ENCODE measurements around the gene L3MBTL4. TPM values are rescaled to one million over a fixed set of nuclear protein-coding genes. Genes with fewer than 3 reads are reported as not detected.

Gene L3MBTL4
- total RNA-seq, 1 donor from 2014 or later: 0.34 TPM

GRCh38 chr18:5963267-5963666 lies 451.4 kb downstream of the L3MBTL4 start:
- H3K27me3 ChIP-seq: no peaks in the 10 kb centered on the region
- H4K20me1 ChIP-seq (ENCODE audit: low read depth): no peaks in the 10 kb centered on the region
- no peak overlapping the region for H3K27ac ChIP-seq
- H2AFZ ChIP-seq (replicated peaks): no peak overlapping the region
- H3K4me3 ChIP-seq: no peak overlapping the region
- no peak for TF ChIP-seq EZH2phosphoT487 (IDR thresholded peaks at IDR 0.05)
- no peak for TF ChIP-seq EZH2 (IDR thresholded peaks at IDR 0.05)
- no peak for TF ChIP-seq CTCF (IDR thresholded peaks at IDR 0.05)
- no peak overlapping the region for H3K9ac ChIP-seq
- no peaks in the 10 kb centered on the region for H3K36me3 Mint-ChIP-seq
- peaks cover 34% of the 10 kb centered on the region for H3K4me1 Mint-ChIP-seq
- no peaks in the 10 kb centered on the region for H3K79me2 ChIP-seq (ENCODE audit: low read depth)
- H3K9me3 ChIP-seq (ENCODE audit: low read depth): no peaks in the 10 kb centered on the region
- peaks cover 10% of the 10 kb centered on the region for H3K4me1 ChIP-seq
- no peak for DNase-seq (ENCODE audit: low spot score)
- H3F3A ChIP-seq (ENCODE audit: low read depth): no peaks in the 10 kb centered on the region
- H3K36me3 ChIP-seq: no peaks in the 10 kb centered on the region
- H3K4me2 ChIP-seq: no peak overlapping the region
- H3K9me3 Mint-ChIP-seq: no peaks in the 10 kb centered on the region
- H3K27ac Mint-ChIP-seq: no peak overlapping the region
- no peak overlapping the region for H3K4me3 Mint-ChIP-seq
- H3K27me3 Mint-ChIP-seq (ENCODE audit: insufficient read depth, low read depth): no peaks in the 10 kb centered on the region

- TF ChIP-seq CTCF (IDR thresholded peaks at IDR 0.05) (no peak), EZH2 (IDR thresholded peaks at IDR 0.05) (no peak), EZH2phosphoT487 (IDR thresholded peaks at IDR 0.05) (no peak)
- Mint-ChIP-seq H3K27me3 (ENCODE audit: insufficient read depth, low read depth) (no peaks in the 10 kb centered on the region), H3K27ac (peak overlapping the region; percentile 79), H3K4me3 (no peak overlapping the region), H3K36me3 (no peaks in the 10 kb centered on the region), H3K9me3 (no peaks in the 10 kb centered on the region), H3K4me1 (peaks cover 32% of the 10 kb centered on the region)
- Histone ChIP-seq H3F3A (ENCODE audit: low read depth) (no peaks in the 10 kb centered on the region), H2AFZ (replicated peaks) (no peak overlapping the region), H3K9ac (no peak overlapping the region), H3K36me3 (no peaks in the 10 kb centered on the region), H3K4me3 (no peak overlapping the region), H3K9me3 (ENCODE audit: low read depth) (no peaks in the 10 kb centered on the region), H3K27ac (no peak overlapping the region), H3K27me3 (no peaks in the 10 kb centered on the region), H3K4me2 (no peak overlapping the region), H4K20me1 (ENCODE audit: low read depth) (no peaks in the 10 kb centered on the region), H3K4me1 (peaks cover 10% of the 10 kb centered on the region), H3K79me2 (ENCODE audit: low read depth) (no peaks in the 10 kb centered on the region)
- DNase-seq (ENCODE audit: low spot score): no peak
Measured at GRCh38 chr18:5962362-5962761, 452.3 kb downstream of the L3MBTL4 start.

GRCh38 chr18:5961828-5962150 lies 452.9 kb downstream of the L3MBTL4 start:
- Mint-ChIP-seq H3K36me3 (no peaks in the 10 kb centered on the region), H3K4me3 (no peak overlapping the region), H3K27me3 (ENCODE audit: insufficient read depth, low read depth) (no peaks in the 10 kb centered on the region), H3K9me3 (no peaks in the 10 kb centered on the region), H3K27ac (peak overlapping the region; percentile 79), H3K4me1 (peaks cover 32% of the 10 kb centered on the region)
- Histone ChIP-seq H3K9ac (no peak overlapping the region), H3K4me1 (peaks cover 10% of the 10 kb centered on the region), H4K20me1 (ENCODE audit: low read depth) (no peaks in the 10 kb centered on the region), H2AFZ (replicated peaks) (no peak overlapping the region), H3K79me2 (ENCODE audit: low read depth) (no peaks in the 10 kb centered on the region), H3K27ac (no peak overlapping the region), H3K4me3 (no peak overlapping the region), H3K36me3 (no peaks in the 10 kb centered on the region), H3F3A (ENCODE audit: low read depth) (no peaks in the 10 kb centered on the region), H3K27me3 (no peaks in the 10 kb centered on the region), H3K9me3 (ENCODE audit: low read depth) (no peaks in the 10 kb centered on the region), H3K4me2 (no peak overlapping the region)
- TF ChIP-seq CTCF (IDR thresholded peaks at IDR 0.05): no peak
- no peak for TF ChIP-seq EZH2phosphoT487 (IDR thresholded peaks at IDR 0.05)
- TF ChIP-seq EZH2 (IDR thresholded peaks at IDR 0.05): no peak
- DNase-seq (ENCODE audit: low spot score): no peak

All from neural progenitor cell (in vitro differentiated cells).